ENCODE results near the gene ZNF208.

Gene ZNF208

DNA sequence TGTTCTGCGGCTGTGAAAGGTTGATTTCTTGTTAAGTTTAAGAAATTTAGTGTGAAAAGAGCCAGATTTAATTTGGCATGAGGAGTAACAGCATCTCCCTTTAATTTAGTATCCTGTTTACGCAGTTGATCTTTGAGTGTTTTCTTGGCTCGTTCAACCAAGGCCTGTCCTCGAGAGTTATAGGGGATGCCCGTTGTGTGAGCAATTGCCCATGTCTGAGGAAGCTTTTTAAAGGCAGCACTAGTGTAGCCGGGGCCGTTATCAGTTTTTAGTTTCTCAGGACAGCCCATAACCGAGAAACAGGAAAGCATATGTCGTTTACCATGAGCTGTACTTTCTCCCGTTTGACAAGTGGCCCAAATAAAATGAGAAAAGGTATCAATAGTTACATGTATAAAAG, 127.2 kb downstream of the ZNF208 start:
- DNase-seq, result no peak
